Measurements from ENCODE around the gene BBS5.

BBS5 gene

DNA sequence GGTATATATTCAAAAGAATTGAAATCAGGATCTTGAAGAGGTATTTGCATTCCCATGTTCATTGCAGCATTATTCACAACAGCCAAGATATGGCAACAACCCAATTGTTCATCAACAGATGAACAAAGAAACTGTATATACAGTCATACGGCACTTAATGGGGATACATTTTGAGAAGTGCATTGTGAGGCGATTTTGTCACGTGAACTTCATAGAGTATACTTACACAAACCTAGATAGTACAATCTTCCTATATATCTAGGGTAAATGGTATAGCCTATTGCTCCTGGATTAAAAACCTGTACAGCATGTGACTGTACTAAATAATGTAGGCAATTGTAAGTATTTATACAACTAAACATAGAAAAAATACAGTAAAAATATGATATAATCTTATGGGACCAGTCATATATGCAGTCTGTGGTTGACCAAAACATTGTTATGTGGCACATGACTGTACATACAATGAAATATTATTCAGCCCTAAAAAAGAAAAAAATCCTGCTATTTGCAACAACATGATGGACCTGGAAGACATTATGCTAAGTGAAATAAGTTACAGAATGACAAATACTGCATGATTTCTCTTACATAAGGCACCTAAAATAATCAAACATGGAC is 9.2 kb upstream of the BBS5 start:
- no peak for TF ChIP-seq CTCF (IDR thresholded peaks at IDR 0.05; ENCODE audit: low read depth, low read length)
- no peak for DNase-seq (ENCODE audit: extremely low read depth, low read depth)

GRCh38 chr2:169472249-169472648 is 7.0 kb upstream of the BBS5 start:
- DNase-seq (ENCODE audit: extremely low read depth, low read depth): no peak
- no peak for TF ChIP-seq CTCF (IDR thresholded peaks at IDR 0.05; ENCODE audit: low read depth, low read length)

GRCh38 chr2:169476459-169476858 is 2.8 kb upstream of the BBS5 start:
- no peak for DNase-seq (ENCODE audit: extremely low read depth, low read depth)
- no peak for TF ChIP-seq CTCF (IDR thresholded peaks at IDR 0.05; ENCODE audit: low read depth, low read length)

GRCh38 chr2:169478339-169478738 is 955 bp upstream of the BBS5 start:
- no peak for TF ChIP-seq CTCF (IDR thresholded peaks at IDR 0.05; ENCODE audit: low read depth, low read length)
- no peak for DNase-seq (ENCODE audit: extremely low read depth, low read depth)

- DNase-seq (ENCODE audit: extremely low read depth, low read depth): no peak
- TF ChIP-seq CTCF (IDR thresholded peaks at IDR 0.05; ENCODE audit: low read depth, low read length): no peak
These were observed 493 bp upstream of the BBS5 start for GRCh38 chr2:169478745-169479256.

DNA sequence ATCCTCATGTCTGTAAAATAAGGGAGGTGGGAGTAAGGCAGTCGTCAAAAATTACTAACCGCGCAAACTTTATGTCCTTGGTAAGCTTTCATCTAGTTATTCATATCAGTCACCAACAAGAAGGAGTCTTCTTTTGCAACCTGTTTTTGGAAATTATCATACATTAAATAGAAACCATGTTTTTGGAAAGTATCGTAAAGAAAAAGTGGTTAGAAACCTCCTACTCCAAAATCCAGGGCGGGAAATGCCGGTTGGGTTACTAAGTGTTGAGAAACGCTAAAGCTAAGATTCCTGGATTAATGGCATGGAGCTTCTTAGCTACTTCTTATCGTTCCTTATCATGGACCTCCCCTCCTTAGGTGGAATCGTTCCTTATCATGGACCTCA is 778 bp downstream of the BBS5 start:
- no peak for DNase-seq (ENCODE audit: extremely low read depth, low read depth)
- TF ChIP-seq CTCF (IDR thresholded peaks at IDR 0.05; ENCODE audit: low read depth, low read length): no peak

GRCh38 chr2:169485650-169486138 is 6.4 kb downstream of the BBS5 start:
- DNase-seq (ENCODE audit: extremely low read depth, low read depth): no peak
- no peak for TF ChIP-seq CTCF (IDR thresholded peaks at IDR 0.05; ENCODE audit: low read depth, low read length)

All from AG09319 (cell line).